PC-9 (cell line): Measurements from ENCODE around the gene TET2. TPM values are rescaled to one million over a fixed set of nuclear protein-coding genes. Genes with fewer than 3 reads are reported as not detected.

Experiments
- BruUV-seq: library from RNA; stranded (reverse); fragments of 400-500 nt; replicated peaks from 2 replicates; lab custom pipeline; 2021; lab: Mats Ljungman, UMichigan
- CTCF ChIA-PET: fragments of 300-600 bp; sonication (Branson Sonifier 250); formaldehyde crosslinking; loops from one replicate; lab custom pipeline; 2022; ENCODE audit warnings: antibody characterized with exemption; lab: Charles Lee
- POLR2A ChIA-PET: fragments of 300-600 bp; sonication (Branson Sonifier 250); formaldehyde crosslinking; loops from one replicate; lab custom pipeline; 2022; ENCODE audit warnings: antibody characterized with exemption; ENCODE audit not compliant: unreplicated experiment; lab: Charles Lee
- DNase-seq, 2 experiments: peaks; one replicate each; pipeline versions ENCODE4 v3.0.0 to v3.0.0-alpha.2; 2015 to 2022; ENCODE audit warnings: mixed read lengths in 1 of 2
- H2AFZ ChIP-seq: fragments of 200-600 bp; sonication (generic); 2 replicates; pipeline ENCODE4 v1.8.1; 2017; ENCODE audit warnings: antibody characterized with exemption
- H3F3A ChIP-seq: fragments of 200-600 bp; sonication (generic); 2 replicates; pipeline ENCODE4 v1.8.1; 2017; ENCODE audit warnings: antibody characterized with exemption, mild to moderate bottlenecking, low read depth; ENCODE audit not compliant: insufficient read depth
- H3K27ac ChIP-seq: fragments of 200-600 bp; sonication (generic); 2 replicates; pipeline ENCODE4 v1.6.1; 2016; ENCODE audit warnings: mixed run types
- H3K27me3 ChIP-seq: fragments of 200-600 bp; sonication (generic); 2 replicates; pipeline ENCODE4 v1.6.1; 2016; ENCODE audit warnings: low read depth, mixed run types; ENCODE audit not compliant: insufficient read depth
- H3K36me3 ChIP-seq: fragments of 200-600 bp; sonication (generic); 2 replicates; pipeline ENCODE4 v1.6.1; 2016; ENCODE audit warnings: low read depth, mixed run types
- H3K4me1 ChIP-seq: fragments of 200-600 bp; sonication (generic); replicated peaks from 2 replicates; pipeline ENCODE4 v1.6.1; 2016; ENCODE audit warnings: mixed run types; ENCODE audit not compliant: insufficient read depth
- H3K4me2 ChIP-seq: fragments of 200-600 bp; sonication (generic); 2 replicates; pipeline ENCODE4 v1.6.1; 2017; ENCODE audit warnings: mixed run types
- H3K4me3 ChIP-seq: fragments of 200-600 bp; sonication (generic); 2 replicates; pipeline ENCODE4 v1.6.1; 2016; ENCODE audit warnings: mixed run types
- H3K79me2 ChIP-seq: fragments of 200-600 bp; sonication (generic); 2 replicates; pipeline ENCODE4 v1.6.1; 2017; ENCODE audit warnings: low read depth, mixed run types
- H3K9me2 ChIP-seq: fragments of 200-600 bp; sonication (generic); 2 replicates; pipeline ENCODE4 v1.8.1; 2017; ENCODE audit warnings: mild to moderate bottlenecking; ENCODE audit not compliant: insufficient read depth
- H3K9me3 ChIP-seq: fragments of 200-600 bp; sonication (generic); 2 replicates; pipeline ENCODE4 v1.8.1; 2016; ENCODE audit warnings: low read depth; ENCODE audit not compliant: insufficient read depth
- H4K20me1 ChIP-seq: fragments of 200-600 bp; sonication (generic); 2 replicates; pipeline ENCODE4 v1.8.1; 2017; ENCODE audit not compliant: insufficient read depth
- EZH2 ChIP-seq: fragments of 200-600 bp; sonication (generic); IDR thresholded peaks from 2 replicates; pipeline ENCODE4 v1.8.0; 2017; ENCODE audit warnings: antibody characterized with exemption, low read depth
- intact Hi-C: fragments of 100-400 bp; cut with micrococcal nuclease; formaldehyde crosslinking; loops from one replicate; pipeline ENCODE4 v1.10.0; 2022; ENCODE audit not compliant: unreplicated experiment
- total RNA-seq: library from RNA; stranded (reverse); gene quantifications from 2 replicates; pipeline ENCODE4 v1.2.3, GENCODE V29; 2021
- TF ChIP-seq, protein P1 (sequence below): fragments of 200-600 bp; sonication (generic); conservative IDR thresholded peaks from 2 replicates; pipeline ENCODE4 v1.6.1; 2017; ENCODE audit warnings: mixed run types, antibody characterized with exemption, mild to moderate bottlenecking, moderate library complexity

The TET2 gene
- total RNA-seq, 1 experiment from 2014 or later: 6.6 TPM

DNA sequence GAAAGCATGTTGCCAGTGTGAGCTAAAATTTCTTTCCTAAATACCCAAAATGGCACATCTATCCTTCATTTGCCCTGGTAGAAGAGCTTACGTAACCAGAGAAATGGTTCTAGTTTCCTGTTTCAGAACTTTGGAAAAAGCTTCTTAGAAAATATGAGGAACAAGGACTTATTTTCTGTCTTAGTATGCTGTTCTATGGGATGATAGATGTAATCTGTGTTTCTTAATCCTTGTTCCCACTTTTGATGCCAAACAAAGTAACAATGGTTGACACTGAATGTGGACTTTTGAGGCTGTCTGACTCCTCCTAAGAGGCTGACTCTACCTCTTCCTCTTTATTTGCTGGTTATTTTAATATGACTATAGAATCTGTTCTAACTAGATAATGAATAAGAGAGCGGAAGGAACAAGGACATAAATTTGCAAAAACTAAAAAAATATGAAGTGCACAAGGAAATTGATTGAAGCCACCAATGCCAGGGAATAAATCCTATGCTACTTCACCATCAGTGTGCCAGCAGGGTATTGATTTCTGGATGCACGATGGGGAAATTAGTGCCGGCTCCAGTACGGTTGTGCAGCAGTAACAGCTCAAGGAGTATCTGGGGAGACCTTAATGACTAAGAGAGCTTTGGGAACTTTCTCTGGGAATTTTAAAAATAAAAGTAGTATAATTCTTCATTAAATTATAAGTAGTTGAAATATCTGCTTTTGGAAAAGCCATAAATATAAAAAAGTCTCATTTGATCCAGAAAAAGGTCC lies 39.4 kb upstream of the TET2 start:
- no peak overlapping the region for H2AFZ ChIP-seq
- TF ChIP-seq EZH2: no peak
- TF ChIP-seq, protein P1, sequence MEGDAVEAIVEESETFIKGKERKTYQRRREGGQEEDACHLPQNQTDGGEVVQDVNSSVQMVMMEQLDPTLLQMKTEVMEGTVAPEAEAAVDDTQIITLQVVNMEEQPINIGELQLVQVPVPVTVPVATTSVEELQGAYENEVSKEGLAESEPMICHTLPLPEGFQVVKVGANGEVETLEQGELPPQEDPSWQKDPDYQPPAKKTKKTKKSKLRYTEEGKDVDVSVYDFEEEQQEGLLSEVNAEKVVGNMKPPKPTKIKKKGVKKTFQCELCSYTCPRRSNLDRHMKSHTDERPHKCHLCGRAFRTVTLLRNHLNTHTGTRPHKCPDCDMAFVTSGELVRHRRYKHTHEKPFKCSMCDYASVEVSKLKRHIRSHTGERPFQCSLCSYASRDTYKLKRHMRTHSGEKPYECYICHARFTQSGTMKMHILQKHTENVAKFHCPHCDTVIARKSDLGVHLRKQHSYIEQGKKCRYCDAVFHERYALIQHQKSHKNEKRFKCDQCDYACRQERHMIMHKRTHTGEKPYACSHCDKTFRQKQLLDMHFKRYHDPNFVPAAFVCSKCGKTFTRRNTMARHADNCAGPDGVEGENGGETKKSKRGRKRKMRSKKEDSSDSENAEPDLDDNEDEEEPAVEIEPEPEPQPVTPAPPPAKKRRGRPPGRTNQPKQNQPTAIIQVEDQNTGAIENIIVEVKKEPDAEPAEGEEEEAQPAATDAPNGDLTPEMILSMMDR: no peak
- H3K27me3 ChIP-seq: no peaks in the 10 kb centered on the region
- H3K36me3 ChIP-seq: no peaks in the 10 kb centered on the region
- H3K4me1 ChIP-seq: no peaks in the 10 kb centered on the region
- no peaks in the 10 kb centered on the region for H3F3A ChIP-seq
- H3K9me2 ChIP-seq: no peaks in the 10 kb centered on the region
- no peak overlapping the region for H3K4me3 ChIP-seq
- CTCF ChIA-PET: no interaction called here
- H3K9me3 ChIP-seq: no peaks in the 10 kb centered on the region
- no peak overlapping the region for H3K4me2 ChIP-seq
- intact Hi-C loops: no loop called here
- no peaks in the 10 kb centered on the region for H4K20me1 ChIP-seq
- no peaks in the 10 kb centered on the region for H3K79me2 ChIP-seq
- BruUV-seq: no TSS peak
- DNase-seq: no peak
- no peak overlapping the region for H3K27ac ChIP-seq
- POLR2A ChIA-PET: no interaction called here

DNA sequence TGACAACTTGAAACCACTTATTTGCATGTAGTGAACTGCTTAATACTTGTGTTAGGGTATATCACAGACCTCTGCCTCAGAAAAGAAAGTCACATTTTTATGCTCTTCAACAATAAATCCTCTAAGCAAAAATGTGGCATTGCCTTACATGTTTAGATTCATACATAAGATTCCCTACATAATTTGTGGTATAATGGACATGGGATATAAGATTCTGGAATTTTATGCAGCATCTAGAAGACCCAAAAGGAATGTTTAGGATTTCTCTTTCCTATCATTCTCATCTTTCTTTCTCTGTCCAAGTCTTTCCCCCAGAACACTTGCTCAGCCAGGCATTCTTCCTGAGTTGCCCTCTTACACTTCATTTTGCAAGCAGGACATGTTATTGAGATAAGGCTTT lies 37.7 kb upstream of the TET2 start:
- no peak for TF ChIP-seq EZH2
- TF ChIP-seq, protein P1: no peak
- CTCF ChIA-PET: no interaction called here
- no peaks in the 10 kb centered on the region for H3K27me3 ChIP-seq
- intact Hi-C loops: no loop called here
- DNase-seq: no peak
- no peaks in the 10 kb centered on the region for H3F3A ChIP-seq
- POLR2A ChIA-PET: no interaction called here
- H3K36me3 ChIP-seq: no peaks in the 10 kb centered on the region
- no peaks in the 10 kb centered on the region for H3K4me1 ChIP-seq
- H4K20me1 ChIP-seq: no peaks in the 10 kb centered on the region
- no peak overlapping the region for H3K4me2 ChIP-seq
- H2AFZ ChIP-seq: no peak overlapping the region
- no peak overlapping the region for H3K27ac ChIP-seq
- no peaks in the 10 kb centered on the region for H3K9me2 ChIP-seq
- H3K79me2 ChIP-seq: no peaks in the 10 kb centered on the region
- no TSS peak for BruUV-seq
- H3K4me3 ChIP-seq: no peak overlapping the region
- H3K9me3 ChIP-seq: no peaks in the 10 kb centered on the region

DNA sequence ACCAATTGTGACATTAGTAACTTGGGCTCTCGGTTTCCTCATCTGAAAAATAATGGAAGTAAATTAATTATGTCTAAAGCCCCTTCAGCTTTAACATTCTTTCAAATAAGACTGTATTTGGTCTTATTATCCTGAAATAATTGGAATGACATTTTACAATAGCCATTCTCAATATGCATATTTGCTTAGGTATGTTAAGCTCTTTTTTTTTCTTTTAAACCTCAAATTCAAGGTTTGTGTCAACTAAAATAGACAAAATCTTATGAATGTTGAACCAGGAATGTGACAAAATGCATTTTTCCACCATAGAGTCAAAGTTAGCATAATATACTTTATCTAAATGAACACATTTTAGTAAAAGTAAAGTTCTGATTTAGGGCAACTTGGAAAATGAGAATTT lies 34.4 kb upstream of the TET2 start:
- no peak overlapping the region for H3K4me3 ChIP-seq
- no TSS peak for BruUV-seq
- no peaks in the 10 kb centered on the region for H3K79me2 ChIP-seq
- POLR2A ChIA-PET: no interaction called here
- H2AFZ ChIP-seq: no peak overlapping the region
- no peak overlapping the region for H3K4me2 ChIP-seq
- no peaks in the 10 kb centered on the region for H3K9me2 ChIP-seq
- H3K9me3 ChIP-seq: no peaks in the 10 kb centered on the region
- no peaks in the 10 kb centered on the region for H3K36me3 ChIP-seq
- DNase-seq: no peak
- no peaks in the 10 kb centered on the region for H3F3A ChIP-seq
- no peaks in the 10 kb centered on the region for H3K4me1 ChIP-seq
- CTCF ChIA-PET: no interaction called here
- no peaks in the 10 kb centered on the region for H4K20me1 ChIP-seq
- intact Hi-C loops: no loop called here
- TF ChIP-seq, protein P1: no peak
- TF ChIP-seq EZH2: no peak
- H3K27me3 ChIP-seq: no peaks in the 10 kb centered on the region
- no peak overlapping the region for H3K27ac ChIP-seq
